Mesenchymal stem cell (in vitro differentiated cells and primary cell): ENCODE data around the gene SLC38A1.

ENCODE experiments used
- DNase-seq: peaks from one replicate; pipeline ENCODE4 v3.0.0-alpha.2; 2013
- H2AFZ ChIP-seq: one replicate; pipeline ENCODE4 v1.6.1; 2013; ENCODE audit warnings: low read depth, mild to moderate bottlenecking, control low read depth, inconsistent platforms, low read length, moderate library complexity
- H2AK5ac ChIP-seq: 2 replicates; pipeline ENCODE4 v1.6.1; 2013; ENCODE audit warnings: low read length, moderate library complexity, mild to moderate bottlenecking, inconsistent platforms; ENCODE audit not compliant: severe bottlenecking
- H2BK120ac ChIP-seq: one replicate; pipeline ENCODE4 v1.6.1; 2013; ENCODE audit warnings: low read depth, mild to moderate bottlenecking, inconsistent platforms, low read length, moderate library complexity
- H2BK12ac ChIP-seq, 2 experiments: one replicate each; pipeline ENCODE4 v1.6.1; 2013; ENCODE audit warnings: inconsistent platforms in 2 of 2, low read length in 2 of 2, mild to moderate bottlenecking in 2 of 2, moderate library complexity in 2 of 2, control low read depth in 1 of 2
- H2BK15ac ChIP-seq: one replicate; pipeline ENCODE4 v1.6.1; 2013; ENCODE audit warnings: mild to moderate bottlenecking, low read depth, inconsistent platforms; ENCODE audit not compliant: poor library complexity, severe bottlenecking
- H2BK5ac ChIP-seq: 2 replicates; pipeline ENCODE4 v1.6.1; 2013; ENCODE audit warnings: low read depth, mild to moderate bottlenecking, low read length, control low read depth, inconsistent platforms; ENCODE audit not compliant: poor library complexity, severe bottlenecking
- H3K14ac ChIP-seq, 2 experiments: one replicate each; pipeline ENCODE4 v1.6.1; 2013; ENCODE audit warnings: inconsistent platforms in 2 of 2, low read length in 2 of 2, control low read depth in 1 of 2, mild to moderate bottlenecking in 1 of 2, moderate library complexity in 1 of 2
- H3K18ac ChIP-seq, 2 experiments: one replicate each; pipeline ENCODE4 v1.6.1; 2013; ENCODE audit warnings: inconsistent platforms in 2 of 2, low read length in 2 of 2, control low read depth in 1 of 2, low read depth in 1 of 2, mild to moderate bottlenecking in 1 of 2
- H3K23ac ChIP-seq, 2 experiments: one replicate each; pipeline ENCODE4 v1.6.1; 2013; ENCODE audit warnings: inconsistent platforms in 2 of 2, low read length in 2 of 2, mild to moderate bottlenecking in 2 of 2, moderate library complexity in 2 of 2, control low read depth in 1 of 2
- H3K27ac ChIP-seq: 2 replicates; pipeline ENCODE4 v1.5.1; 2013; ENCODE audit warnings: mild to moderate bottlenecking, moderate library complexity, low read length, control low read depth, inconsistent platforms; ENCODE audit not compliant: poor library complexity, severe bottlenecking
- H3K27me3 ChIP-seq, 2 experiments: 2 replicates each; pipeline versions ENCODE4 v1.6.1 to v1.7.0; 2013; ENCODE audit warnings: low read length in 2 of 2, mild to moderate bottlenecking in 2 of 2, moderate library complexity in 2 of 2, control low read depth in 1 of 2, inconsistent platforms in 1 of 2; ENCODE audit not compliant: control insufficient read depth in 1 of 2, insufficient read depth in 1 of 2
- H3K36me3 ChIP-seq, 2 experiments: 2 replicates each; pipeline versions ENCODE4 v1.6.1 to v1.7.0; 2013; ENCODE audit warnings: low read length in 2 of 2, control low read depth in 1 of 2, inconsistent platforms in 1 of 2, low read depth in 1 of 2, mild to moderate bottlenecking in 1 of 2; ENCODE audit not compliant: insufficient read depth in 2 of 2, control insufficient read depth in 1 of 2
- H3K4ac ChIP-seq, 2 experiments: one replicate each; pipeline ENCODE4 v1.6.1; 2013; ENCODE audit warnings: inconsistent platforms in 2 of 2, low read length in 2 of 2, mild to moderate bottlenecking in 2 of 2, moderate library complexity in 2 of 2, control low read depth in 1 of 2, low read depth in 1 of 2
- H3K4me1 ChIP-seq: 2 replicates; pipeline ENCODE4 v1.6.1; 2013; ENCODE audit warnings: low read depth, low read length, control low read depth; ENCODE audit not compliant: control insufficient read depth, insufficient read depth
- H3K4me2 ChIP-seq: 2 replicates; pipeline ENCODE4 v1.6.1; 2013; ENCODE audit warnings: low read length, mild to moderate bottlenecking, inconsistent platforms; ENCODE audit not compliant: poor library complexity, severe bottlenecking
- H3K4me3 ChIP-seq, 2 experiments: 2 replicates each; pipeline versions ENCODE4 v1.5.1 to v1.7.0; 2013; ENCODE audit warnings: low read length in 2 of 2, mild to moderate bottlenecking in 2 of 2, control low read depth in 1 of 2, low read depth in 1 of 2; ENCODE audit not compliant: insufficient read depth in 1 of 2
- H3K79me1 ChIP-seq: replicated peaks from 2 replicates; pipeline ENCODE4 v1.6.1; 2013; ENCODE audit warnings: mild to moderate bottlenecking, control low read depth, low read length, inconsistent platforms; ENCODE audit not compliant: poor library complexity, severe bottlenecking
- H3K9ac ChIP-seq: 2 replicates; pipeline ENCODE4 v1.7.0; 2013; ENCODE audit warnings: mild to moderate bottlenecking, low read length, moderate library complexity
- H3K9me3 ChIP-seq: 2 replicates; pipeline ENCODE4 v1.7.0; 2013; ENCODE audit warnings: mild to moderate bottlenecking, low read length; ENCODE audit not compliant: control insufficient read depth
- H4K8ac ChIP-seq: one replicate; pipeline ENCODE4 v1.6.1; 2013; ENCODE audit warnings: inconsistent platforms, mild to moderate bottlenecking, low read length, moderate library complexity
- H4K91ac ChIP-seq: one replicate; pipeline ENCODE4 v1.6.1; 2013; ENCODE audit warnings: mild to moderate bottlenecking, low read length, inconsistent platforms
- WGBS: methylation state at CpG from one replicate; pipeline ENCODE4 v1.1.7; 2013; ENCODE audit warnings: mixed read lengths; 5-methylcytosine and 5-hydroxymethylcytosine counted together

SLC38A1 gene

DNA sequence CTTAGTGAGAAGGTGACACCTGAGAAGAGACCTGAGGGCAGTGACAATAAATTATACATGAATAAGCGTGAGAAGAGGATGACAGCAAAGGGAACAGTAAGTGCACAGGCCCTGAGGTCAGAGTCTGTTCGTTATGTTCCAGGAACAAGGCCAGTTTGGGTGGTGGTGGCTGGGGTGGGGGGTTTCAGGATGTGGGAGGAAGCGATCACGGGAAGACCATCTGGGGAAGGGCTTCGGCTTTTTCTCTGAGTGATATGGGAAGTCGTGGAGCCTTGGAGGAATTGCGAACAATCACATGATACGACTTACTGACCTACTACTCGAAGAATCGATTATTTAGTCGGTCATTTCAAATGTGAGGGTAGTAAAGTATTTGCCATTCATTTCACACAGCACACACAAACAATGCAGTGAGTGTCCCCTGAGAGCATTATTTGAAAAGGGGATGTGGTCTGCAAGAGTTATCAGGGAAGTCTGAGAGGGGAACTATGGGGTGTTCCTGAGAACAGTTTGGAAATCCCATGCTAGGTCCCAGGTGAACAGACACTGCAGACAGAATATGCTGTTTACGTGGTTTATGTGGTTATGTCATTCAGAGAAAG, 94.7 kb downstream of the SLC38A1 start:
- Histone ChIP-seq H2AFZ (no peak overlapping the region), H2BK15ac (no peak overlapping the region), H3K27me3 (peaks cover 0 to 2% of the 10 kb centered on the region in 2 experiments), H4K8ac (no peak overlapping the region), H3K27ac (no peak overlapping the region), H2BK120ac (no peak overlapping the region), H3K23ac (no peak overlapping the region), H3K36me3 (no peaks in the 10 kb centered on the region), H2BK12ac (no peak overlapping the region), H3K9me3 (no peaks in the 10 kb centered on the region), H3K79me1 (no peaks in the 10 kb centered on the region), H3K18ac (no peak overlapping the region), H2BK5ac (no peak overlapping the region), H2AK5ac (no peak overlapping the region), H3K4me2 (no peak overlapping the region), H4K91ac (no peak overlapping the region), H3K9ac (no peak overlapping the region), H3K4me1 (peaks cover 2% of the 10 kb centered on the region), H3K4ac (no peak overlapping the region), H3K4me3 (no peak overlapping the region), H3K14ac (no peak overlapping the region)
- 92% methylated on average over 6 of the region's 12 CpGs for WGBS
- DNase-seq: no peak

- Histone ChIP-seq H2BK12ac (no peak overlapping the region), H3K4ac (no peak overlapping the region), H3K4me1 (no peaks in the 10 kb centered on the region), H3K79me1 (no peaks in the 10 kb centered on the region), H3K9ac (no peak overlapping the region), H2BK120ac (no peak overlapping the region), H3K14ac (no peak overlapping the region), H3K9me3 (no peaks in the 10 kb centered on the region), H3K18ac (no peak overlapping the region), H4K8ac (no peak overlapping the region), H3K27ac (no peak overlapping the region), H4K91ac (no peak overlapping the region), H3K4me3 (no peak overlapping the region), H2BK15ac (no peak overlapping the region), H3K4me2 (no peak overlapping the region), H3K23ac (no peak overlapping the region), H2BK5ac (no peak overlapping the region), H2AFZ (no peak overlapping the region), H2AK5ac (no peak overlapping the region), H3K27me3 (peaks cover 0 to 9% of the 10 kb centered on the region in 2 experiments), H3K36me3 (no peaks in the 10 kb centered on the region)
- DNase-seq: no peak
These were observed 100.4 kb downstream of the SLC38A1 start for GRCh38 chr12:46168426-46168825.

GRCh38 chr12:46167412-46167811, 101.4 kb downstream of the SLC38A1 start:
- no peak overlapping the region for H4K8ac ChIP-seq
- no peak overlapping the region for H4K91ac ChIP-seq
- peaks cover 0 to 9% of the 10 kb centered on the region in 2 experiments for H3K27me3 ChIP-seq
- no peak overlapping the region for H3K18ac ChIP-seq
- no peak overlapping the region for H3K27ac ChIP-seq
- H2BK12ac ChIP-seq: no peak overlapping the region
- no peaks in the 10 kb centered on the region for H3K9me3 ChIP-seq
- H2BK5ac ChIP-seq: no peak overlapping the region
- no peak overlapping the region for H3K9ac ChIP-seq
- no peak overlapping the region for H3K4me2 ChIP-seq
- no peak overlapping the region for H3K14ac ChIP-seq
- no peak overlapping the region for H2BK120ac ChIP-seq
- no peak overlapping the region for H2AFZ ChIP-seq
- WGBS: 98% methylated on average over 1 of the region's 2 CpGs
- H3K79me1 ChIP-seq: no peaks in the 10 kb centered on the region
- H2AK5ac ChIP-seq: no peak overlapping the region
- no peak overlapping the region for H3K4me3 ChIP-seq
- no peaks in the 10 kb centered on the region for H3K36me3 ChIP-seq
- H3K4me1 ChIP-seq: no peaks in the 10 kb centered on the region
- no peak overlapping the region for H3K4ac ChIP-seq
- no peak for DNase-seq
- no peak overlapping the region for H3K23ac ChIP-seq
- H2BK15ac ChIP-seq: no peak overlapping the region

- no peak overlapping the region for H3K18ac ChIP-seq
- no peak overlapping the region for H4K8ac ChIP-seq
- no peak overlapping the region for H2AFZ ChIP-seq
- H2BK5ac ChIP-seq: no peak overlapping the region
- 88% methylated on average over 5 of the region's 5 CpGs for WGBS
- no peak overlapping the region for H3K4me3 ChIP-seq
- no peak overlapping the region for H3K9ac ChIP-seq
- H4K91ac ChIP-seq: no peak overlapping the region
- H3K27me3 ChIP-seq: peaks cover 0 to 9% of the 10 kb centered on the region in 2 experiments
- no peak overlapping the region for H2BK15ac ChIP-seq
- no peak overlapping the region for H2BK12ac ChIP-seq
- H3K14ac ChIP-seq: no peak overlapping the region
- H3K36me3 ChIP-seq: no peaks in the 10 kb centered on the region
- no peak for DNase-seq
- H3K4me2 ChIP-seq: no peak overlapping the region
- no peaks in the 10 kb centered on the region for H3K79me1 ChIP-seq
- no peak overlapping the region for H2BK120ac ChIP-seq
- peaks cover 2% of the 10 kb centered on the region for H3K4me1 ChIP-seq
- H3K23ac ChIP-seq: no peak overlapping the region
- H2AK5ac ChIP-seq: no peak overlapping the region
- H3K27ac ChIP-seq: no peak overlapping the region
- no peaks in the 10 kb centered on the region for H3K9me3 ChIP-seq
- no peak overlapping the region for H3K4ac ChIP-seq
These were observed 103.7 kb downstream of the SLC38A1 start for GRCh38 chr12:46165191-46165590.
